A549 treated with ZK216348 at 1 μM for 4 hours (cell line): ENCODE results near the gene RALA. TPM values are rescaled to one million over a fixed set of nuclear protein-coding genes. Genes with fewer than 3 reads are reported as not detected.

Source experiments
- total RNA-seq: library from RNA; stranded (reverse); fragments of 200-300 nt; extraction: Qiagen RNA extraction; gene quantifications from 5 replicates; pipeline ENCODE4 v1.2.3, GENCODE V29; 2022; ENCODE audit warnings: low read depth

RALA gene
- total RNA-seq, result 29.9 to 51.8 TPM (median 34.2 TPM) in 5 replicates

GRCh38 chr7:39623047-39623731, at the start of gene RALA:
Gene RALA, plus strand, starts transcription at chr7:39623572. Its CDS starts 63,096 bp downstream, at chr7:39686668.

Other genes starting within 250 kb of the RALA start
- 17.3 to 26.2 TPM (median 18.4 TPM) in 5 replicates for gene YAE1, start 57.2 kb upstream of the RALA start, total RNA-seq